Right lobe of liver (tissue), 4 donors: ENCODE data around the gene GALNT11.

ENCODE experiments used
- POLR2A ChIP-seq: fragments of 450-650 bp; IDR thresholded peaks from one replicate; pipeline ENCODE4 v1.6.1; 2017; ENCODE audit warnings: antibody characterized with exemption, mild to moderate bottlenecking
- TF ChIP-seq, protein P1 (sequence below), 4 donors: fragments of 200-600 bp in 3 of 4; fragments of 450-650 bp in 1 of 4; IDR thresholded peaks; one replicate each; pipeline versions ENCODE4 v1.5.1 to v1.8.0; 2016 to 2022; ENCODE audit warnings: antibody characterized with exemption in 4 of 4, mild to moderate bottlenecking in 2 of 4
- donor health status: DM: no; HTN: no; CAD: no.
- donor health status: DM: no; HTN: no; CAD: no.
- donor health status: DM: no; HTN: yes; CAD: no.

DNA sequence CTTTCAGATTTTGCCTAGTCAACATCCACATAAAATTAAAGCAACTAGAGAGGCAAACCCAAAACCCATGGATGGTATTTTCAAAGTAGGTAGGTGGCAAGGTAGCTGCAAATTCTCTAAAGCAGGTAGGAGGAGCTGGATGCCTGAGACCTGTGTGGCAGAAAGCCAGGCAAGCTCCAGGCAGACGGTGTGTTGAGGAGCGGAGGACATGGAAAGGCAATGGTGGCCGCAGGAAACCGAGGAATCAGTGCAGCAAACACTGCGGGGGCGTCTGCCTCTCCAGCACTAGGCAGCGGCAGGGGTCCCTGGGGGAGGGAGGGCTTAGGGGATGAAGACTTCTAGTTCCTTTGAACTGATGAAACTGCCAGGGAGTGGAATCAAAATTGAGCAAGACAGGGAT, 101.3 kb downstream of the GALNT11 start:
- TF ChIP-seq, protein P1, sequence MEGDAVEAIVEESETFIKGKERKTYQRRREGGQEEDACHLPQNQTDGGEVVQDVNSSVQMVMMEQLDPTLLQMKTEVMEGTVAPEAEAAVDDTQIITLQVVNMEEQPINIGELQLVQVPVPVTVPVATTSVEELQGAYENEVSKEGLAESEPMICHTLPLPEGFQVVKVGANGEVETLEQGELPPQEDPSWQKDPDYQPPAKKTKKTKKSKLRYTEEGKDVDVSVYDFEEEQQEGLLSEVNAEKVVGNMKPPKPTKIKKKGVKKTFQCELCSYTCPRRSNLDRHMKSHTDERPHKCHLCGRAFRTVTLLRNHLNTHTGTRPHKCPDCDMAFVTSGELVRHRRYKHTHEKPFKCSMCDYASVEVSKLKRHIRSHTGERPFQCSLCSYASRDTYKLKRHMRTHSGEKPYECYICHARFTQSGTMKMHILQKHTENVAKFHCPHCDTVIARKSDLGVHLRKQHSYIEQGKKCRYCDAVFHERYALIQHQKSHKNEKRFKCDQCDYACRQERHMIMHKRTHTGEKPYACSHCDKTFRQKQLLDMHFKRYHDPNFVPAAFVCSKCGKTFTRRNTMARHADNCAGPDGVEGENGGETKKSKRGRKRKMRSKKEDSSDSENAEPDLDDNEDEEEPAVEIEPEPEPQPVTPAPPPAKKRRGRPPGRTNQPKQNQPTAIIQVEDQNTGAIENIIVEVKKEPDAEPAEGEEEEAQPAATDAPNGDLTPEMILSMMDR (IDR thresholded peaks at IDR 0.05): no peak
- TF ChIP-seq POLR2A: no peak
